Lower lobe of right lung (tissue), 2 donors: Measurements from ENCODE around the gene SLC6A9. TPM values are rescaled to one million over a fixed set of nuclear protein-coding genes. Genes with fewer than 3 reads are reported as not detected.

Experiments
- ATAC-seq, 2 donors: fragments of 200-7000 bp; cut with Tn5 transposase; one replicate each; pipeline ENCODE4 v1.9.1; 2020 to 2022; ENCODE audit warnings: mild to moderate bottlenecking in 2 of 2, moderate library complexity in 2 of 2
- DNase-seq: peaks from one replicate; pipeline ENCODE4 v3.0.0-alpha.2; 2020
- H3K27ac ChIP-seq: fragments of 200-600 bp; one replicate; pipeline ENCODE4 v1.8.0; 2022
- H3K27me3 ChIP-seq: fragments of 200-600 bp; one replicate; pipeline ENCODE4 v1.8.0; 2022; ENCODE audit warnings: low read depth
- H3K36me3 ChIP-seq: fragments of 200-600 bp; one replicate; pipeline ENCODE4 v1.8.0; 2022; ENCODE audit warnings: mild to moderate bottlenecking
- H3K4me1 ChIP-seq: fragments of 200-600 bp; one replicate; pipeline ENCODE4 v1.8.0; 2022
- H3K4me3 ChIP-seq: fragments of 200-600 bp; one replicate; pipeline ENCODE4 v1.8.0; 2022; ENCODE audit warnings: mild to moderate bottlenecking
- H3K9me3 ChIP-seq: fragments of 200-600 bp; one replicate; pipeline ENCODE4 v1.8.0; 2022
- intact Hi-C: fragments of 100-400 bp; cut with DNase I; formaldehyde crosslinking; loops from one replicate; pipeline ENCODE4 v1.11.0; 2022
- total RNA-seq: library from RNA; stranded (reverse); fragmentation: NEBNext Ultra II Directional; extraction: Animal tissue kit (Norgen Biotek cat#: 25700); gene quantifications from one replicate; pipeline ENCODE4 v1.2.1, GENCODE V29; 2021
- TF ChIP-seq, protein P1 (sequence below): fragments of 200-600 bp; IDR thresholded peaks from one replicate; pipeline ENCODE4 v1.8.0; 2022; ENCODE audit warnings: antibody characterized with exemption, mild to moderate bottlenecking
- donor health status: DM: no; HTN: yes; CAD: no; lungs with severe emphysema.

Gene SLC6A9
- total RNA-seq, 1 donor from 2014 or later, result 24.2 TPM

DNA sequence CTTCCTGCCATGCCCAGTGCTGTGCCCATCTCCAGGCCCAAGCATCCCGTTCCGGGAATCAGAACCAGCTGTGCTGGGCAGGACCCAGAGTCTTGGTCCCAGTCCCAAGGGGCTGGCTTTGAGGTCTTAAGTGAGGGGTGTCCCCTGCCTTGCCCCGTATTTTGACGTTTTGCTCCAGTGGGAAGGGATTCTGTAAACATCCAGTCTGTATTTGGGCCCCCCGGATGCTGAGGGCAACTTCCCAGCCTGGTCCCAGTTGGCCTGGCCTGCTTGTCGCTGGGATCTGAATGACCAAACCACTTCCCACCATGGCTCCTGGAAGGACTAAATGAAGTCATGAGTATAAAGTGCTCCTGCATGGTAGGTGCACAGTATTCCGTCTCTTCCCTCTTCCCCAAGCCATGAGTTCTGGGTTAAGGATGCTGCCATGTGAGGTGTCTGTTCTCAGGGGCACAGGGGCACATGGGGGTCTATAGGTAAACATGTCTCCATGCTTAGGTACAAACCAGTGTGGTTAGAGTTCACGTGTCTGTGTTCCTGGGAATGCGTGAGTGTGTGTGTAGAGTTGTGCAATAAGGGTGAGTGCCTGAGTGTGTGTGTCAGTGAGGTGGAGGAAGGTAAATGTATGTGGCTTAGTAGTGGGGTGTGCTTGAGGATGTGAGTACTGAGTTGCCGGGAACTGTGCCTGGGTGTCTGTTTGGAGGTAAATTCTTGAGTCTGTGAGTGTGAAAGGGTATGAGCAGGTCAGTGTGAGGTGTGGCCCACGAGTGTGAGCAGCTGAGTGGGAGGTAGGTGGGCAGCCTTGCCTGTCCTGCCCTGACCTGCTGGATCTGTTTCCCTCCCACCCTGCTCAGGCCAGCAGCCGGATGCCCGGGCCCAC is 50.8 kb downstream of the SLC6A9 start:
- DNase-seq (no peak), ATAC-seq (peak in 1 of 2 donors; percentile 29)
- TF ChIP-seq, protein P1, sequence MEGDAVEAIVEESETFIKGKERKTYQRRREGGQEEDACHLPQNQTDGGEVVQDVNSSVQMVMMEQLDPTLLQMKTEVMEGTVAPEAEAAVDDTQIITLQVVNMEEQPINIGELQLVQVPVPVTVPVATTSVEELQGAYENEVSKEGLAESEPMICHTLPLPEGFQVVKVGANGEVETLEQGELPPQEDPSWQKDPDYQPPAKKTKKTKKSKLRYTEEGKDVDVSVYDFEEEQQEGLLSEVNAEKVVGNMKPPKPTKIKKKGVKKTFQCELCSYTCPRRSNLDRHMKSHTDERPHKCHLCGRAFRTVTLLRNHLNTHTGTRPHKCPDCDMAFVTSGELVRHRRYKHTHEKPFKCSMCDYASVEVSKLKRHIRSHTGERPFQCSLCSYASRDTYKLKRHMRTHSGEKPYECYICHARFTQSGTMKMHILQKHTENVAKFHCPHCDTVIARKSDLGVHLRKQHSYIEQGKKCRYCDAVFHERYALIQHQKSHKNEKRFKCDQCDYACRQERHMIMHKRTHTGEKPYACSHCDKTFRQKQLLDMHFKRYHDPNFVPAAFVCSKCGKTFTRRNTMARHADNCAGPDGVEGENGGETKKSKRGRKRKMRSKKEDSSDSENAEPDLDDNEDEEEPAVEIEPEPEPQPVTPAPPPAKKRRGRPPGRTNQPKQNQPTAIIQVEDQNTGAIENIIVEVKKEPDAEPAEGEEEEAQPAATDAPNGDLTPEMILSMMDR, result no peak
- H3K36me3 ChIP-seq, result peaks cover 30% of the 10 kb centered on the region
- H3K27ac ChIP-seq, result peak overlapping the region; percentile 65
- peaks cover 42% of the 10 kb centered on the region for H3K4me1 ChIP-seq
- intact Hi-C loops, result no loop called here
- H3K4me3 ChIP-seq, result peak overlapping the region; percentile 80
- no peaks in the 10 kb centered on the region for H3K27me3 ChIP-seq
- no peaks in the 10 kb centered on the region for H3K9me3 ChIP-seq

DNA sequence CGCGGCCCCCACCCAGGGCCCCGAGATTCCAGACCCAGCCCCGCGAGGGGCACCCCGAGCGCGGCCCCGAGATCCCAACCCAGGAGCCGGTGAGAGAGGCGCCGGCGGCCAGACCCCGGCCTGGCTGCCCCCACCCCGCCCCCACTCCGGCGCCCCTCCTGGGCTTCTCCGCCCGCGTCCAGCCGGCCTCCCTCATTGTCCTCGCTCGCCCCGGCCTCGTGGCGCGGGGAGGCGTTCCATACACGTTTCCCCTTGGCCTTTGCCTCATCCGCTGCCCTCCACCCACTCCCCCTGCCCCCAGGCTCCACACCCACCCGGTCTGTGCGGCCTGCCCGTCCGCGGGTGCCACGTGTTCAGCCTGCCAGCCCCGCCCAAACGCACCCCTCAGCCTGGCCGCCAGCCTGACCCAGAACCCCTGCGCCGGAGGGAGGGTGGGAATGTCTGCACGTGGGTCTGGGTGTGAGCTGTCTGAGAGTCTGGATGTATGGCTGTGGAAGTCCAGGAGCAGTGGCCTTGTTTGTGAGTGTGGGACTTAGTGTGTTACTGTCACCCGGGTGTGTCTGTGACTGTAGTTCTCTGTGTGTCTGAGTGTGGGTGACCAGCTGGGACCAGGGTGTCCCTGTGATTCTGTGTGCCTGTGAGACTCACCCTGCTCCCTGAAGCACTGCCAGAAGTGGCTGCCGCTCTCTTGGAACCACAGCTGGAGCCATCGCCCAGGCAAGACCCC is 51.6 kb downstream of the SLC6A9 start:
- Histone ChIP-seq H3K36me3 (peaks cover 26% of the 10 kb centered on the region), H3K4me1 (peaks cover 44% of the 10 kb centered on the region)
- no peak for DNase-seq

DNA sequence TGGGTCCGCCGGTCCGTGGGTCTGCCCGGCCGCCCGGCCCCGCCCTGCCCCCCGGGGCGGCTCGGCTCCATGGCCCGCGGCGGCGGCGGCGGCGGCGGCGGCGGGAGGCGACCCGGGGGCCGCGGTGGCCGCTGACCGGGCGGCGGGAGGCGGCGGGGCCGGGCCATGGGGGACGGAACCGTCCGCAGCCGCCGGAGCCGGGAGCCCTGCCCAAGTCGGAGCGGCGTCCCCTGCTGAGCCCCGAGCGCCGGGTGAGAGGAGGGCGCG is 52.1 kb downstream of the SLC6A9 start:
- no peaks in the 10 kb centered on the region for H3K9me3 ChIP-seq
- DNase-seq, result no peak
- no peak for ATAC-seq
- peak overlapping the region; percentile 80 for H3K4me3 ChIP-seq
- peaks cover 25% of the 10 kb centered on the region for H3K36me3 ChIP-seq
- intact Hi-C loops, result no loop called here
- peak overlapping the region; percentile 65 for H3K27ac ChIP-seq
- H3K27me3 ChIP-seq, result no peaks in the 10 kb centered on the region
- TF ChIP-seq, protein P1, result no peak
- H3K4me1 ChIP-seq, result peaks cover 47% of the 10 kb centered on the region

More for the DNA sequence above, 51.6 kb downstream of the SLC6A9 start:
- intact Hi-C loops, result no loop called here
- H3K27me3 ChIP-seq, result no peaks in the 10 kb centered on the region
- peak overlapping the region; percentile 65 for H3K27ac ChIP-seq
- TF ChIP-seq, protein P1, result no peak
- H3K9me3 ChIP-seq, result no peaks in the 10 kb centered on the region
- H3K4me3 ChIP-seq, result peak overlapping the region; percentile 80
- peak; percentile 9 to 34 for ATAC-seq

DNA sequence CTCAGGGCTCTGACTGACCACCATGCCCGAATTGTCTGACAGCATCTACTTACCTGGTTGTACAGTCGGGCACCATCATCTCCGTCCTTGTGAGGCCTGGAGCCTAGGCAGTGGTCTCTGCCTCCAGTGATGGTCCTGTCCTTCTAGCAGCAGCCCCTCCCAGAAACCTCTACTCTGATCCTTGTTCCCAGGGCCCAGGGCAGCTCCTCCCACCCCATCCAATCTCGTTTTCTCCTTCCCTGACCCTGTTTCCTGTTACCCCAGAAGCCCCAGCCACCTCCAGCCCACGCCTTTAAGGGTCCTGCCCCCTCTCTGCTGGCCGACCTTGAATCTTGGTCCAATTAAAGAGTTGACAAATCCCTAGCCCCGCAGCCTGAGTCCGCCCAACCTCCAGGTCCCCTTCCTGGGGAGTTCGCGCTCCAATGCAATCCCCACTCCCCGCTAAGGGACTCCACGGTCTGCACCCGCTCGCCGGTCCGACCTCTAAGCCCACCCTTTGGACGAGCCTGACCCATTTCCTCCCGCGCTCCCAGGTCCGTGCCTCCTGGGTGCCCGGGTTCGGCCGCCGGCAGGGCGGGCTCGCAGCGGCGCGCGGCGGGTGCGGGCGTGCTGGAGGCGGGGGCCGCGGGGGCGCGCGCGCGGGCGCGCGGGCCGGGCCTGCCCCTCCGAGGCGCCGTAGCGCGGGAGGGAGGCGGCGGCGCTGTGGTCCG is 52.6 kb downstream of the SLC6A9 start, which contains the start of gene B4GALT2:
B4GALT2 (plus strand) TSS at position 660 of the 710 bp plus-strand sequence. CDS start 1,951 bp downstream, outside the sequence.
- H3K4me3 ChIP-seq, result peak within 1 kb of the TSS; percentile 80
- no peaks in the 10 kb centered on the region for H3K9me3 ChIP-seq
- H3K4me1 ChIP-seq, result peaks cover 51% of the 10 kb centered on the region
- intact Hi-C loops, result no loop called here
- H3K27ac ChIP-seq, result peak within 1 kb of the TSS; percentile 65
- no peak for ATAC-seq
- H3K36me3 ChIP-seq, result peaks cover 25% of the 10 kb centered on the region
- no peak for DNase-seq
- H3K27me3 ChIP-seq, result no peaks in the 10 kb centered on the region
- TF ChIP-seq, protein P1, result no peak

DNA sequence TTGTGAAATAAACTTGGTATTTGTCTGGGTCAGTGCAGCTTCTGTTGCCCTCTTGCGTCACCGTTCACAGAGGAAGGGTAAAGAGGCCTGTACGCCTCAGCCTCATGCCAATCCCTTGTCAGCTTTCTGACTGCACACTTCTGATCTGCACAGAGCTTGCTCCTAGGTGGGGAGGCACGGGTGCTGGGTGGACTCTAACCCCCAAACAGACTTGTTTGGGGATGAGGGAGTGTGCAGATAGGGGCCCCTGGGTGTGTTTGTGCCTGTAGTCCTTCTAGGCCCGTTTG is 53.1 kb downstream of the SLC6A9 start:
- intact Hi-C loops, result no loop called here
- DNase-seq (no peak), ATAC-seq (no peak)
- H3K27me3 ChIP-seq, result no peaks in the 10 kb centered on the region
- H3K4me3 ChIP-seq, result no peak overlapping the region
- TF ChIP-seq, protein P1, result no peak
- H3K9me3 ChIP-seq, result no peaks in the 10 kb centered on the region
- peaks cover 25% of the 10 kb centered on the region for H3K36me3 ChIP-seq
- peaks cover 51% of the 10 kb centered on the region for H3K4me1 ChIP-seq
- no peak overlapping the region for H3K27ac ChIP-seq
